ENCODE data around the gene FYN.

Gene FYN

GRCh38 chr6:111806561-111807497, 66.4 kb downstream of the FYN start:
- no peak for DNase-seq (ENCODE audit: low spot score)

- DNase-seq (ENCODE audit: low spot score): no peak
Observed at GRCh38 chr6:111806165-111806547, 67.1 kb downstream of the FYN start.

- no peak for DNase-seq (ENCODE audit: low spot score)
Observed at GRCh38 chr6:111805511-111806164, 67.6 kb downstream of the FYN start.

DNA sequence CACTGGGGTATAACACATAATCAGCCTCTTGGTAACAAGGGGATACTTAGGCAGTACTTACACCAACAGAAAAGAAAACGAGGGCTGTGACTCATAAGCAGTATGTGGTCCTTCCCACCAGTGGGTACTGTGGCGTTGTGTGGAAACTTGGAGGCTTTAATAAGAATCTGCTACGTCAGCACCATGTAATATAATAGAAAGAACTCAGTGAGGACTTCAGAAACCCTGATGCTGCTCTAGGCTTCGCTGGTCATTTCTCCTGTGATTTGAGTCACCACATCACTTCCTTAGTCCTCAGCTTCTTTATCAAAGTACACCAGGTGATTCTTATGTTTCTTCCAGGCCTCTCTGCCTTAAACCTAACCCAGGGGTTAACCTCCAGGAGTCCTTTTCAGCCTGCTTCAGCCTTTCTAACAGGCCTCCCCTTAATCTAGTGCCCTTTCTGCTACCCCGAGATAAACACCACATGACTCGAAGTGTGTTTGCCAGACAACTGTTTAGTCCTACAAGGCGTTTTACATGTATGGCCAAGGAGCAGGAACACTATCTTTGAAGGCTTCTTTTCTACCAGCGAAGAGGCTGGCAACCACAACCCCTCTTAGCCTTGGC, 68.5 kb downstream of the FYN start:
- no peak for DNase-seq (ENCODE audit: low spot score)

DNA sequence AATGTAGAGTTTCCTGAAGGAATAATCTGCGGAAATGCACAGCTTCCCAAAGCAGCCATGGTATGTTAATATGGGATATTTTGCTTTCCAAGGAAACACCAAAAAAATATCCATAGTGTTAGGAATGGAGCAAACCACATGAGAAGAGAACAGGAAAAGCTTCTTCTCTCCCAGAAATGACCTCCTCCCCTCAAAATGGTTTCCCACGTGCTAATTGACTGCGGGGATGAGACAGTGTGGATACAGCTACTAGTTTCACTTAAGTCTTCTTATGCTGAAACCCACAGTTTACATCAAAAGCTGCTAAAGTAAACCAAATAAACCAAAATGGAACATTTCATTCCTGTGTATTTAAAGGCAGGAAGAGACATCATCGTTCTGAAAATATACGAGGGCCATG, 69.4 kb downstream of the FYN start:
- DNase-seq (ENCODE audit: low spot score): no peak

DNA sequence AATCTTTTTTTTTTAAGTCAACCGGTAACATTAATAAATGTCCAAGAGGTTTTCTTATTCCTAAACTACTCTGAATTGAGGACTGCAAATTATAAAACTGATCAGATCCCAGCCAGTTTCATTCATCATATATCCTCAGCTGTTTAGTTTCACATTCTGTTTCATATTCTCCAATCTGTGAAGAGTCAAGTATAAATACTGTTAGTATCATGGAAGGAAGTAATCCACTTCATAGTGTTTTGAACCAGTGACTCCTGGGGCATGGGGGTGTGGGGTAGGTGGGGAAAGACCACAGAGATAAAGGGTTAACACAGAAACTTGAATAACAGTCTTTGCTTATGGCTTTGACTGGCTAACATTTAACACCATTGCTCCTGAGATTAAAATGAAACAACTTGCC, 69.9 kb downstream of the FYN start:
- no peak for DNase-seq (ENCODE audit: low spot score)

DNA sequence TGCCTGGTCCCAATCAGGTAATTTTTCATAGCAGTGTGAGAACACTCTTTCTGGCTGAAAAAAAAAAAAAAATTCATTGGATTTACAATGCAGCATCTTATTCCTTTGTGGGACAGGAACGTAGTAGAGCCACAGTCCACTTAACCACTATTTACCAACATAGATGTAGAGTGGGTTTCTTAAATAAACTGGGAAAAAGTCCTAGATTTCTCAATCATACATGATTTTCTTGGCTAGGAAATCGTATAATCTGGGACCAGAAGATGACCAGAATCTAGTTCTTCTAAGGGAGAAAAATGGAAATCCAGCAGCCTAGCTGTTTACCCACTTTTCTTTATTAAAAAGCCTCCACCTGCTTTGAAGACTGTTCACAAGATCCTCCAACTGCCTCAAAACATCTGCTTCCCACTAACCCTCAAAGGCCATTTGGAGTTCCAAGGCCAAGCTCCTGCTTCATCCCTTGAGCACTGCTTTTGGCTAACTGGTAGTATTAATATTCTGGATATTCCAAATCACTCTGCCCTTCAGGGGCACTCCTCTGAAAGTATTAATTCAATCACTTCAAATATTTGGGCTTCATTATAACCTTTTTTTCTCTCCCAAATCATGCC, 70.4 kb downstream of the FYN start:
- no peak for DNase-seq (ENCODE audit: low spot score)

DNA sequence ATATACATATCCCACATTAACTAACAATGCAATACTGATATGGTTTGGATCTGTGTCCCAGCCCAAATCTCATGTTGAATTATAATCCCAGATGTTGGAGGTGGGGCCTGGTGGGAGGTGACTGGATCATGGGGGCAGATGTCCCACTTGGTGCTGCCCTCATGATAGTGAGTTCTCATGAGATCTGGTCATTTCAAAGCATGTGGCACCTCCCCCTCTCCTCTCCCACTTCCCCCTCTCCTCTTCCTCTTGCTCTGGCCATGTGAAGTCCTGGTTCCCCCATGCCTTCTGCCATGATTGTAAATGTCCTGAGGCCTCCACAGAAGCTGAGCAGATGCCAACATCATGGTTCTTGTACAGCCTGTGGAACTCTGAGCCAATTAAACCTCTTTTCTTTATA, 71.2 kb downstream of the FYN start:
- DNase-seq (ENCODE audit: low spot score): no peak

DNA sequence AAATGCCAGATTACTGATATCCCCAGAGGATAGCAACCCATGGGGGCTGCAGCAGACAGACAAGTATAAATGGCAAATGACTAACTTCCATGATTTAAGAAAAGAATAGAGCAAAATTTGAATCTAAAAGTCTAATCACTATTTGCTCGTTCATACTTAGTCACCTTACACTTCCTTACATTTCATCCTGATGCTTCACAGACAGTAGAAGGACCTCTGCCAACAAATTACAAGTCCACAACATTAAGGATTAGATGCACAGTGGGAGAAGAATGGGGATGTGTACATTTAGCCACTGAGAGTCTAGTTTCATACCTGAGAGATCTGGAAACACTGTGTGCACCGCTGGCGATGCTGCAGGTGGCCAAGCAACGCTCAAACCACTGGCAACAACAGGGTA, 72.4 kb downstream of the FYN start:
- DNase-seq (ENCODE audit: low spot score): no peak

GRCh38 chr6:111800259-111800765, 72.9 kb downstream of the FYN start:
- DNase-seq (ENCODE audit: low spot score): no peak

GRCh38 chr6:111799576-111800258, 73.5 kb downstream of the FYN start:
- DNase-seq (ENCODE audit: low spot score): no peak

- no peak for DNase-seq (ENCODE audit: low spot score)
Observed at GRCh38 chr6:111798281-111798725, 74.9 kb downstream of the FYN start.

DNA sequence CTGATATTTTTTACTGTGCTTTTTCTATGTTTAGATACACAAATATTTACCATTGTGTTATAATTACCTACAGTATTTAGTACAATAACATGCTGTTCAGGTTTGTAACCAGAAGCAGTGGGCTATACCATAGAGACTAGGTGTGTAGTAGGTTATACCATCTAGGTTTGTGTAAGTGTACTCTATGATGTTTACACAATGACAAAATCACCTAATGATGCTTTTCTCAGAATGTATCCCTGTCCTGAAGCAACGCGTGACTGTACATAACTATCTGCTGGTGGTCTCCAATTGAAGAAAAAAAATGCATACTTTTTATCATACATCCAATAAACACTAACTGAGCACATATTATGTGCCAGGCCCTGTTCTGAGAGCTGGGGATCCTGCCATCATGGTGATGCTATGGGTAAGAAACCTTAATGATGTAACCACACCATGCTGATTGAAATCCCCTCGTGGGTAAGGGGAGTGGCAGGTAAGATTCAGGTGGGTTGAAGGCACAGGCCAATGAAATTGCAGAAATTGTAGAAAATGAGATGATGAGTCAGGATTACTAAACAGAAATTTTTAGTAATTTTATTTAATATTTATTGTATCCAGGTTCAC, 76.8 kb downstream of the FYN start:
- no peak for DNase-seq (ENCODE audit: low spot score)

DNA sequence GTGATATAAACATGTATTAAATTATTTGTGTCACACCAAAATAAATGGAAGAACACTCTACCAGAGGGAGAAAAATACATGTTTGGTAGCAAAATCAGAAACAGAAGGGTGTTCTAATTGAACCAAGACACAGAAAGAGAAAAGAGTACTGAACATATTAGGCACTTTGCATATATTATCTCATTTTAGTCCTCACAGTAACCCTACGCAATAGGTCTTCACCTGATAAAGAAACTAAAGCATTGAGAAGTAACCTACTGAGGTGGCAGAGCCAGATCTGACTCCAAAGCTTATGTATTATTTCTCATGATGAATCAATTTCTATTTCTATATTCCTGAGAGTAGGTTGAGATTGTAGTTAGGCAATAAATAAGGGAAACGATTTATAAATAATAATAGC, 77.7 kb downstream of the FYN start:
- no peak for DNase-seq (ENCODE audit: low spot score)

- peak; percentile 63 for DNase-seq (ENCODE audit: low spot score)
Observed at GRCh38 chr6:111794727-111795452, 78.4 kb downstream of the FYN start.

DNA sequence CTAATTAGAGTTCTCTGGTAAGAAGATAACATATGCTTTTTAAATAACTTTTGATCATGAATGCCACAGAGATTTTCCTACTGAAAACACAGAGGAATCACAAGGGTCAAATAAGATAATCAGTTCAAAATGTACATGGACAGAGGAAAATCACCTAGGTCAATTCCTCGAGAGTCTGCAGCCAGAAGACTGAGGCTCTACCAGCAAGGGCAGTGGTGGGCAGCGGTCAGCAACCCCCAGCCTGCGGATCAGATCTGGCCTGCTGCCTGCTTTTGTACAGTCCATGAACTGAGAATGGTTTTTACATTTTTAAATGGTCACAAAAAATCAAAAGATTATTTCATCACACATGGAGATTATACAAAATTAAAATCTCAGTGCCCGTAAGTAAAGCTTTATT, 79.0 kb downstream of the FYN start:
- no peak for DNase-seq (ENCODE audit: low spot score)

DNA sequence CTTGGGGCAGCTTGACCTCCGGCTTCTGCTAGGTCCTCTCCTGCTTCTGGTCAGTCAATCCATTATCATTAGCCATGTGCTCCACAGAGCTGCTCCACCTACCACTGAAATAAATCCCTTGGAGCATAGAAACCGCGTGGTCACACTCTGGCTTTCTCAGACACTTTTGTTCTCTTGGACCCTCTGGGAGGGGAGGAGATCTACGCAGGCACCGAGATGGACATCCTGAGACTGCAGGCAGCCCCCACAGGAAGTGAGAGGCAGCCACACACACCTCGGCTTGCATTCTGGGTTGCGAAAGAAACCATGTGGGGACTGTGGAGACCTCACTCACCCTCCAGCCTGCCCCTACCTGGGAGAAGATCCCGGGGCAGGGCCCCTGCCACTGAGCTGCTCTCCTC, 79.5 kb downstream of the FYN start:
- peak; percentile 87 for DNase-seq (ENCODE audit: low spot score)

- peak; percentile 94 for DNase-seq (ENCODE audit: low spot score)
Observed at GRCh38 chr6:111792914-111793700, 80.1 kb downstream of the FYN start.

DNA sequence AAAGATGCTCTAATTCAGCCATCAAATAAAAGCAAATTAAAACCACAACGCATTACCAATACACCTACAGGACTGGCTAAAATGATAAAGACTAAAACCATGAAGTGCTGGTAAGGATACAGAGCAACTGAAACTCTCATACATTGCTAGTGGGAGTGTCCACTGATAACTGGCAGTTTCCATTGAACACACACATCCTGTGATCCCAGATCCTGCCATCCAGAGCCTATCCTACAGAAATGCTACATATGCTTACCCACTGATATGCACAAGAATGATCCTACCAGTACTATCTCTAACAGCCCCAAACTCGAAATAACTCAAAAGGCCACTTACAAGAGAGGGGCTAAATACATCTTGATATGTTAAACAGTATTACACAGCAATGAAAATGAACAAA, 81.0 kb downstream of the FYN start:
- peak; percentile 63 for DNase-seq (ENCODE audit: low spot score)

Data from SK-N-DZ (cell line).